GM18508 (cell line): ENCODE data around the gene DLL3.
A peak's percentile ranks its signal among the peaks of the same experiment; 100 is the strongest.

Source experiments
- ATAC-seq: cut with Tn5 transposase; IDR thresholded peaks from one replicate; pipeline ENCODE4 v1.9.1; 2021; ENCODE audit warnings: moderate number of reproducible peaks; ENCODE audit not compliant: insufficient read depth, unreplicated experiment

DLL3 gene

DNA sequence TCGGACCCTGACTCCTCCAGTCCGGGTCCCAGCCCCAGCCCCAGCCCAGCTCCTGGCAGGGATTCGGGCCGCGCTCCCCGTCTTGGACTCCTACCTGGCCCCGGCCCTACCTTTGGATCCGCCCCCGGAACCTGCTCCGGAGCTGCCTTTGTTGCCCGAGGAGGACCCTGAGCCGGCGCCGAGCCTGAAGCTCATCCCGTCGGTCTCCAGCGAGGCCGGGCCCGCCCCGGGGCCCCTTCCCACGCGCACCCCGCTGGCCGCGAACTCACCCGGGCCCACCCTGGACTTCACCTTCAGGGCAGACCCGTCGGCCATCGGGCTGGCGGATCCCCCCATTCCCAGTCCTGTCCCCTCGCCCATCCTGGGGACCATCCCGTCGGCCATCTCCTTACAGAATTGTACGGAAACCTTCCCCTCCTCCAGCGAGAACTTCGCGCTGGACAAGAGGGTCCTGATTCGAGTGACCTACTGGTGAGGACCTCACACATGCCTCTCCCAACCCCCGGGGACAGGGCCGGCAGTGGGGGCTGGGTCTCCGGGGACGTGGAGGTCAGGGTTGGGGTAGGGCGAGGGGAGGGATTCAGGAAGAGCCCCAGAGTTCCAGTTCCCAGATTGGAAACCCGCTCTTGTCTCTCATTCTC is 16.9 kb downstream of the DLL3 start:
- no peak for ATAC-seq

GRCh38 chr19:39516270-39516669 is 17.5 kb downstream of the DLL3 start:
- no peak for ATAC-seq

- ATAC-seq: no peak
Observed at GRCh38 chr19:39517432-39517831, 18.7 kb downstream of the DLL3 start.

GRCh38 chr19:39518458-39518857 is 19.7 kb downstream of the DLL3 start:
- no peak for ATAC-seq

DNA sequence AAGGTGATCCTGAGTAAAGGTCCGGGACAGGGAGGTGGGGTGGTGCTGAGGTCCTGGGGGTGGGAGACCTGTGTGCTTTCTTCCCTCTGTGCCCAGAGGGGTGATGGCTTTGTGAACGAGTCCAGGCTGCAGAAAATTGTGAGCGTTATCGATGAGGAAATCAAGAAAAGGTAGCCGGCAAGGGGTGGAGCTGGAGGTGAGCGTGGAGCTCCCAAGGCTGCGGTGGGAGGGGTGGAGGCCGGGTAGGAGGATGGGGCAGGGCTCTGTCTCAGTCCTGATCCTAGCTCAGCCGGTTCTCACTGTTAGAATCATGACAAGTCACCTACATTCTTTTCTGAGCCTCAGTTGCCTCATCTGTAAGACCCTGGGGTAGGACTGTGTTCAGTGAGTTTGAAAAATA is 20.2 kb downstream of the DLL3 start:
- no peak for ATAC-seq

GRCh38 chr19:39520541-39521484 is 22.1 kb downstream of the DLL3 start:
- ATAC-seq: no peak

DNA sequence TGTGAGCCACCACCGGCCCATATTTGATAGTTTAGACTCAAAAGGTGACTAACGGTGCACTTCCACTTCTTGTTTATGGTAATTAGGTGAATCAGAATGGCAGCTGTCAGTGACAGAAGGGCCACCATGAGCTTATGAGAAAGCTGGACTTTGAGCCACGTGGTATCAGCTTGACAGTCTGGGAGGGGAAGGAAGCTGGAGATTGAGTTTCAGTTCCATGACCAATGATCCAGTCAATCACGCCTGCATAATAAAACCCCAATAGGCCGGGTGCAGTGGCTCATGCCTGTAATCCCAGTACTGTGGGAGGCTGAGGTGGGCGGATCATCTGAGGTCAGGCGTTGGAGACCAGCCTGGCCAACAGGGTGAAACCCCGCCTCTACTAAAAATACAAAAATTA is 25.7 kb downstream of the DLL3 start:
- no peak for ATAC-seq

DNA sequence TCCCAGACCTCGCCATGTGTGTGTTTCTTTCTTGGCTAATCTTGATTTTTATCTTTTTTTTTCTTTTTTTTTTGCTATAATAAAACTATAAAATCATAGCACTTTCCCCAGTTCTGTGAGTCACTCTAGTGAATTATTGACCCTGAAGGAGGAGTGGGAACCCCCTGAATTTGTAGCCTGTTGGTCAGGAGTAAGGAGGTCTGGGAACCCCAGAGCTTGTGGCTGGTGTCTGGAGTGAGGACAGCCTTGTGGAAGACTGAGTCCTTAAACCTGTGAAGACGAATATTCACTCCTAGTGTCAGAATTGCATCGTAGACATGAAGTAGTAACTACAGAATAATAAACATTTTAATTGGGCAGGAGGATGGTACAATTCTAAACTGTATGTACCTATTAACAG is 26.5 kb downstream of the DLL3 start:
- ATAC-seq: no peak

DNA sequence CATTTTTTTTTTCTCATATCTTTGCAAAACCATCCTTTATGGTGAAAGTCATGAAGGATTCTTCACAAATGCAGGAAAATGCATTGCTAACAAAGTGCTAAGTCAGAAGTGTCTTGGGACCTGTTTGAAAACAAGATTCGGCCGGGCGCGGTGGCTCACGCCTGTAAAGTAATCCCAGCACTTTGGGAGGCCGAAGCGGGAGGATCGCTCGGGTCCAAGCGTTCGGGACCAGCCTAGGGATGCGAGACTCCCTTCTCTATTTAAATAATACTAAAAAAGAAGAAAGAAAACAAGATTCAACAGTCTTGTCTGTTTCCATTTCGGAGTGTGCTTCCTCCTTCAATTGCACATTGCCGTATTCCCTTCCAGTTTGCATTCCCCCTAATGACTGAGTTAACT is 33.1 kb downstream of the DLL3 start:
- ATAC-seq: no peak

DNA sequence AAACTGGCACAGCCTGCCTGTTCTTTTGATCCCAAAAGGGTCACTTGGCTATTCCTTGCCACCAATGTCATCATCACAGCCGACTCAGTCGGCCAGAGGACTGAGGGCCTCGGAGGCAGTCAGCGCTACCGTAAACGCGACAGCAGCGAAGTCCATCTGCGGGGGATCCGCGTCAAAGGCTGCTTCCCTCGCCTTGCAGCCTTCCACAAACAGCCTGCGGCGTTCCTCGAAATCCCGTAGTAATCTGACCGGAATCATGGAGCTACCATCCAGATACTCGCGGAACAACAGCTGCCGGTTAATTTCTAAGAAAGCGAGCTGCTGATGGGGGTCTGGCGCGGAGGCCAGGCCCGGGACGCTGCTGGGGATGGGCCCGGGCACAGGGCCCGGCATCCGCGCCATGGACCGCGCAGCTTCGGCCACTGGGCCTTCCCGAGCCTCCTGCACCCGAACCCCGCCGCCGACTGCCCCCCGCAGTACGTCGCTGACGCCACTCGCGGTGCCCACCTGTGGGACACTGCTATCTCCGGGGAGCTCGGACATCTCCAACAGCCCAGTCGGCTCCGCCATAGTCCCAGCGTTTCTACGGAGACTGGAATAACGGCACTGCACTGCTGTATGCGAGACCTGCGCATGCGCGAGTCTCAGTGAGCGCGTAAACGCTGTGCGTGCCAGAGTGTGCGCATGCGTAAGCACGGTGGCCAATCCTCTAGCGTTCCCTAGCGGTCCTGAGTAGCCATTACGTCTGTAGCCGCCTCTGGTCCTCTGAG is 33.7 kb downstream of the DLL3 start, which contains the start of gene EID2B:
Gene EID2B, minus strand, starts transcription at position 620 of the 770 bp plus-strand sequence. Its CDS starts 50 bp downstream, at position 570.
- ATAC-seq: peak; percentile 84

GRCh38 chr19:39533003-39533512 is 34.3 kb downstream of the DLL3 start:
- no peak for ATAC-seq

GRCh38 chr19:39533791-39534190 is 35.0 kb downstream of the DLL3 start:
- ATAC-seq: no peak

DNA sequence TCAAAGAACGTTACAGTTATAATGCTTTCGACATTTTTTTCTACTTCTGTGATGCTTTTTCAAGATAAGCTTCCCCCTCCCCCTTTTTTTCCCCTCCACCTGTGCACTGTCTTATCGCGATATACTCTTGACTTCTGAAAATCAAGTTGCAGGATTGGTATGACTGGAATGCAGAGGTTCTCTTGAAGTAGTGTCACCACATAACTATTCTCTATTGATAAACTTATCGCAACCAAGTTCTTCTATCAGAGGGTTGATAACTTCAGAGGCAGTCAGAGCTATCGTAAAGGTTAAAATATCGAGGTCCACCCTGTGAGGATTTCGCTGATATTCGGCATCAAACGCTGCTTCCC is 40.4 kb downstream of the DLL3 start:
- no peak for ATAC-seq

- ATAC-seq: peak; percentile 46
Observed at GRCh38 chr19:39539518-39540332, 41.0 kb downstream of the DLL3 start, which contains the start of gene EID2. Gene EID2 (minus strand): TSS chr19:39540161. CDS start chr19:39540079, 82 bp downstream.

GRCh38 chr19:39540333-39540673 is 41.6 kb downstream of the DLL3 start:
- ATAC-seq: no peak

- ATAC-seq: no peak
Observed at GRCh38 chr19:39542206-39542605, 43.5 kb downstream of the DLL3 start.

DNA sequence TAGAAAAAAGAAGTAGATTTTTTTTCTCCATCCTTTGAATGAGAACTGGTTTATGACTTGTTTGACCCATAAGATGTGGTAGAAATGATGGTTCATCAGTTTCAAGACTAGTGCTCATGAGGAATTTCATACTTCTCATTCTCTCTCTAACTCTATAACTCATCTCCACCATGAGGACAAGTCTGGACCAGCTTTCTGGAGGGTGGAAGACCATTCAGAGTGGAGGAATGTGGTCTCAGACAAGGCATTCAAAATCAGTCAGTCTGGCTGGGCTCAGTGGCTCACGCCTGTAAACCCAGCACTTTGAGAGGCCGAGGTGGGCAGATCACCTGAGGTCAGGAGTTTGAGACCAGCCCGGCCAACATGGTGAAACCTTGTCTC is 44.7 kb downstream of the DLL3 start:
- no peak for ATAC-seq

DNA sequence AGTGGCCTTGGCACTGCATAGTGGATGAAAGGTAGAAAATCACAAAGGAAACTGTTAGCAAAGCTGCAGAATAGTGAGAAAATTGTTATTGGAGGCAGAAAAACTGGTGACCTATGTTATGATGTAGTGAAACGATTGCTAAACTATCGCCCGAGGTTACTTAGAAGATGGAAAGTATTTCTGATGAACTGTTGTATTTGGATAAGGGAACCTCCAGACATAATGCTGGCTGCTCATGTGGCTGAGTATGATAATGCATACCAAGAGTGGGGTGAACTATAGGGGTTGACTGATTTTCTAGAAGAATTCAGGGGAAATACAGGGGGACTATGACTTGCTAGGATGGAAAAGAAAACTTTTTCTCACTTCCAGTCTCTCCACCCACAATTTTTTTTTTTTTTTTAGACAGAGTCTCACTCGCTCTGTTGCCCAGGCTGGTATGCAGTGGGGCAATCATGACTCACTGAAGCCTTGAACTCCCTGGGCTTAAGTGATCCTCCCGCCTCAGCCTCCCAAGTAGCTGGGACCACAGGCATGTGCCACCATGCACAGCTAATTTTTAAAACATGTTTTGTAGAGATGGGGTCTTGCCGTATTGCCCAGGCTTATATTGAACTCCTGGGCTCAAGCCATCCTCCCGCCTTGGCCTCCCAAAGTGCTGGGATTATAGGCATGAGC is 45.6 kb downstream of the DLL3 start:
- ATAC-seq: no peak

DNA sequence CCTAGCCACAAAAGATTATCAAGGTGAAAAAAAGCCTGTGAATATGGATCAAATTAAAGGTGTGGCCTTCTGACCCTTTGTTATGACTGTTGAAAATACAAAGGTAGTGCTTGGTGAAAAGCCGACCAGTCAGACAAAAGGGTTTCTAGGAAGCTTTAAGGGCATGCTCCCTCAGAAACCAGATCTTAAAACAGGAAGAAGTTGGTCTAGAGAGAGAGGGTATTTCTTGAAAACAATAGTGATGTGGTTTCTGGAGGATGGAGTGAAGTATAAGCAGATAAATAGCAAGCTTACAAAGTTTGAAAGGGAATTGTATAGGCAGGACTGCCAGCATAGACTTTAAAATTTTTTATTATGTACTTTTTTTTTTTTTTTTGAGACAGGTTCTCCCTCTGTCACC is 46.2 kb downstream of the DLL3 start:
- no peak for ATAC-seq
